HCT116 (cell line): ENCODE measurements around the gene COASY. TPM values are rescaled to one million over a fixed set of nuclear protein-coding genes. Genes with fewer than 3 reads are reported as not detected.

Source experiments
- ATAC-seq: fragments of 200-7000 bp; cut with Tn5 transposase; 2 replicates; pipeline ENCODE4 v1.9.1; 2020; ENCODE audit warnings: mild to moderate bottlenecking, moderate library complexity
- BruUV-seq: library from RNA; stranded (reverse); fragments of 400-500 nt; replicated peaks from 2 replicates; lab custom pipeline; 2021; lab: Mats Ljungman, UMichigan
- CTCF ChIA-PET: fragments of 300-600 bp; sonication (Branson Sonifier 250); formaldehyde crosslinking; loops from one replicate; lab custom pipeline; 2021; ENCODE audit warnings: antibody characterized with exemption; lab: Charles Lee
- POLR2A ChIA-PET: fragments of 300-600, 350-600 bp; sonication (Branson Sonifier 250); formaldehyde crosslinking; loops from one replicate; lab custom pipeline; 2021; ENCODE audit warnings: antibody characterized with exemption; lab: Charles Lee
- RAD21 ChIA-PET, 2 experiments: fragments of 300-600 bp; sonication (Branson Sonifier 250); formaldehyde crosslinking; loops; one replicate each; lab custom pipeline; 2023; ENCODE audit warnings: low total read pairs in 2 of 2; ENCODE audit not compliant: uncharacterized antibody in 2 of 2, unreplicated experiment in 2 of 2, low non-redundant PET in 1 of 2; lab: Charles Lee
- DNase-seq: peaks from one replicate; pipeline ENCODE4 v3.0.0-alpha.2; 2010; ENCODE audit warnings: low read depth, low spot score
- H2AFZ ChIP-seq: fragments of 200-600 bp; shearing (Covaris generic), sonication (generic); 2 replicates; pipeline ENCODE4 v1.6.1; 2017; ENCODE audit warnings: low read depth, mixed run types, mixed read lengths, antibody characterized with exemption, low read length; ENCODE audit not compliant: poor library complexity, severe bottlenecking
- H3K27ac ChIP-seq: 2 replicates; pipeline ENCODE4 v1.5.1; 2012; ENCODE audit warnings: low read depth, low read length
- H3K27me3 ChIP-seq: fragments of 200-600 bp; sonication (generic); 2 replicates; pipeline ENCODE4 v1.6.1; 2016; ENCODE audit warnings: mixed run types, low read length, mixed read lengths; ENCODE audit not compliant: insufficient read depth
- H3K36me3 ChIP-seq, 2 experiments: fragments of 200-500 bp in 1 of 2; fragments of 200-600 bp in 1 of 2; sonication (Bioruptor generic) in 1 of 2; sonication (generic) in 1 of 2; 2 replicates each; pipeline versions ENCODE4 v1.5.1 to v1.6.1; 2014 to 2016; ENCODE audit warnings: low read length in 2 of 2, inconsistent platforms in 1 of 2, mixed read lengths in 1 of 2, mixed run types in 1 of 2; ENCODE audit not compliant: insufficient read depth in 2 of 2, control insufficient read depth in 1 of 2
- H3K4me1 ChIP-seq, 2 experiments: fragments of 200-600 bp in 1 of 2; sonication (generic) in 1 of 2; 2 replicates each; pipeline versions ENCODE4 v1.5.1 to v1.6.1; 2012 to 2017; ENCODE audit warnings: low read length in 2 of 2, inconsistent platforms in 1 of 2, mild to moderate bottlenecking in 1 of 2, mixed read lengths in 1 of 2, mixed run types in 1 of 2, moderate library complexity in 1 of 2; ENCODE audit not compliant: insufficient read depth in 2 of 2, control insufficient read depth in 1 of 2
- H3K4me2 ChIP-seq: fragments of 200-600 bp; sonication (generic); 2 replicates; pipeline ENCODE4 v1.6.1; 2017; ENCODE audit warnings: mixed run types, low read length, mixed read lengths
- H3K4me3 ChIP-seq, 2 experiments: fragments of 200-600 bp in 1 of 2; sonication (generic) in 1 of 2; replicated peaks in 1 of 2; 2 replicates each; pipeline ENCODE4 v1.5.1; 2011 to 2016; ENCODE audit warnings: low read length in 2 of 2, control low read depth in 1 of 2, low read depth in 1 of 2, mild to moderate bottlenecking in 1 of 2, mixed read lengths in 1 of 2, mixed run types in 1 of 2
- H3K79me2 ChIP-seq: fragments of 200-600 bp; sonication (generic); 2 replicates; pipeline ENCODE4 v1.6.1; 2017; ENCODE audit warnings: mild to moderate bottlenecking, mixed run types, low read length, moderate library complexity, mixed read lengths; ENCODE audit not compliant: insufficient read depth
- H3K9ac ChIP-seq: fragments of 200-600 bp; sonication (generic); 2 replicates; pipeline ENCODE4 v1.6.1; 2016; ENCODE audit warnings: low read length, mixed read lengths
- H3K9me2 ChIP-seq: fragments of 200-600 bp; sonication (generic), shearing (Covaris generic); 2 replicates; pipeline ENCODE4 v1.6.1; 2017; ENCODE audit warnings: mixed run types, mild to moderate bottlenecking, moderate library complexity; ENCODE audit not compliant: insufficient read depth
- H3K9me3 ChIP-seq, 2 experiments: fragments of 200-500 bp in 1 of 2; fragments of 200-600 bp in 1 of 2; sonication (Bioruptor generic) in 1 of 2; sonication (generic) in 1 of 2; 2 replicates each; pipeline ENCODE4 v1.6.1; 2014 to 2017; ENCODE audit warnings: low read length in 2 of 2, mixed read lengths in 2 of 2, inconsistent platforms in 1 of 2, low read depth in 1 of 2, mild to moderate bottlenecking in 1 of 2, mixed run types in 1 of 2, moderate library complexity in 1 of 2; ENCODE audit not compliant: control insufficient read depth in 1 of 2, insufficient read depth in 1 of 2
- H4K20me1 ChIP-seq: fragments of 200-600 bp; sonication (generic), shearing (Covaris generic); 2 replicates; pipeline ENCODE4 v1.6.1; 2017; ENCODE audit warnings: mixed run types, mild to moderate bottlenecking, moderate library complexity; ENCODE audit not compliant: insufficient read depth
- EZH2phosphoT487 ChIP-seq: fragments of 200-600 bp; IDR thresholded peaks from 2 replicates; pipeline ENCODE4 v1.6.1; 2018; ENCODE audit warnings: antibody characterized with exemption, borderline replicate concordance
- POLR2A ChIP-seq: IDR thresholded peaks from 2 replicates; pipeline ENCODE4 v1.7.0; 2011; ENCODE audit warnings: borderline replicate concordance; ENCODE audit not compliant: insufficient read depth, insufficient read length; ENCODE audit errors: extremely low read depth
- POLR2AphosphoS5 ChIP-seq: IDR thresholded peaks from 2 replicates; pipeline ENCODE4 v1.6.1; 2011; ENCODE audit warnings: mild to moderate bottlenecking, low read depth, low read length, moderate library complexity
- RAD21 ChIP-seq: IDR thresholded peaks from 2 replicates; pipeline ENCODE4 v1.6.1; 2012; ENCODE audit warnings: low read depth, mild to moderate bottlenecking
- TCF7L2 ChIP-seq: IDR thresholded peaks from 2 replicates; pipeline ENCODE4 v1.7.0; 2011; ENCODE audit warnings: borderline replicate concordance, inconsistent platforms; ENCODE audit not compliant: insufficient read depth, insufficient read length; ENCODE audit errors: extremely low read depth
- YY1 ChIP-seq: IDR thresholded peaks from 2 replicates; pipeline ENCODE4 v1.6.1; 2011; ENCODE audit warnings: low read length, low read depth, moderate library complexity, mild to moderate bottlenecking; ENCODE audit not compliant: insufficient replicate concordance; ENCODE audit errors: extremely low read depth
- intact Hi-C: fragments of 100-400 bp; cut with micrococcal nuclease; formaldehyde crosslinking; loops from 2 replicates; pipeline ENCODE4 v1.10.0; 2022
- total RNA-seq: library from RNA; stranded (reverse); gene quantifications from one replicate; pipeline ENCODE4 v1.2.1, GENCODE V29; 2021; ENCODE audit not compliant: unreplicated experiment
- TF ChIP-seq, protein P1 (sequence below), 3 experiments: fragments of 200-600 bp in 1 of 3; sonication (generic) in 1 of 3; IDR thresholded peaks in 2 of 3; conservative IDR thresholded peaks in 1 of 3; 2 replicates each; pipeline ENCODE4 v1.5.1; 2012 to 2017; ENCODE audit warnings: low read depth in 2 of 3, low read length in 2 of 3, antibody characterized with exemption in 1 of 3, borderline replicate concordance in 1 of 3, control low read depth in 1 of 3, mild to moderate bottlenecking in 1 of 3, mixed read lengths in 1 of 3, mixed run types in 1 of 3, moderate library complexity in 1 of 3; ENCODE audit not compliant: insufficient read depth in 1 of 3

The COASY gene
- total RNA-seq, 1 experiment from 2014 or later: 137 TPM

DNA sequence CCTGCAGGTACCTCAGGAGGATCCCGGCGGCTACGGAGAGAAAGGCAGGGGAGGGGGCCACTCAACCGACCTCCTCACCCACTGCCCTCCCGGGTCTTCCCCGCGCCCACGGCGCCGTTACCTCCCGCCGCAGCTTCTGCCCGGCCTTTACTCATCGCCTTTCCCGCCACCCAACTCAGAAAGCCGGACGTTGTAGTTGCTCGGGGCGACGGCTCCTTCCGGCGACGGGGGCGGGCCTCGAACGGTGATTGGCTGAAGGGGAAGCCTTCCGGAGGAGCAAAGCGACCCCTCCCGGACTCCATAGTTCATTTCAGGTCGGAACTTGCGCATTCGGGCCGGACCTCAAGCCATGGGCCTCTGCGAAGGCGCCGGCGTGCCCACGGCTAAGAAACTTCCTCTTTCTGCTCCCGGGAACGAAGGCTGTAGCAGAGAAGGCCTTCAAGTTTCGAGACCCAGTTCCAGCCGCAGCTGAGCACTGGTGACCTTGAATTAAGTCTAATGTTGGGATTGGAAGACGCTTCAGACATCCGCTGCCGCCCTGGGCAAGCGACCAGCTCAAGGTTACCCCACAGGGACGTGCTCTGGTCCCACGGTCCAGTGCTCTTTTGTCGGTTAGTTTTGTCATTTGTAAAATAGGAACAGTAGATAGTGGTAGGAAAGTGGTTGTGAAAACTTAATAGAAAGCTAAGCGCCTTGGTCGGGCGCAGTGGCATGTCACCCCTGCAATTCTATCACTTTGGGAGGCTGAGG lies 15.8 kb downstream of the COASY start, which contains the start of gene PSMC3IP (continued):
- TF ChIP-seq EZH2phosphoT487 (no peak), TCF7L2 (no peak), POLR2AphosphoS5 (peak; percentile 87), YY1 (no peak)

GRCh38 chr17:42578282-42578869 lies 16.4 kb downstream of the COASY start:
- Histone ChIP-seq H2AFZ (no peak overlapping the region), H3K4me2 (peak overlapping the region; percentile 94), H3K27me3 (no peaks in the 10 kb centered on the region), H3K4me1 (peaks cover 10 to 15% of the 10 kb centered on the region in 2 experiments), H3K9me3 (no peaks in the 10 kb centered on the region), H3K9ac (peak overlapping the region; percentile 99), H3K79me2 (peaks cover 46% of the 10 kb centered on the region), H4K20me1 (no peaks in the 10 kb centered on the region), H3K4me3 (peak overlapping the region; percentile 72 to 99), H3K36me3 (peaks cover 17 to 32% of the 10 kb centered on the region in 2 experiments; a peak in 3 of 4 replicates), H3K27ac (peak overlapping the region; percentile 95), H3K9me2 (no peaks in the 10 kb centered on the region)
- TF ChIP-seq RAD21: peak; percentile 90
- TF ChIP-seq POLR2A: no peak
- TF ChIP-seq, protein P1, sequence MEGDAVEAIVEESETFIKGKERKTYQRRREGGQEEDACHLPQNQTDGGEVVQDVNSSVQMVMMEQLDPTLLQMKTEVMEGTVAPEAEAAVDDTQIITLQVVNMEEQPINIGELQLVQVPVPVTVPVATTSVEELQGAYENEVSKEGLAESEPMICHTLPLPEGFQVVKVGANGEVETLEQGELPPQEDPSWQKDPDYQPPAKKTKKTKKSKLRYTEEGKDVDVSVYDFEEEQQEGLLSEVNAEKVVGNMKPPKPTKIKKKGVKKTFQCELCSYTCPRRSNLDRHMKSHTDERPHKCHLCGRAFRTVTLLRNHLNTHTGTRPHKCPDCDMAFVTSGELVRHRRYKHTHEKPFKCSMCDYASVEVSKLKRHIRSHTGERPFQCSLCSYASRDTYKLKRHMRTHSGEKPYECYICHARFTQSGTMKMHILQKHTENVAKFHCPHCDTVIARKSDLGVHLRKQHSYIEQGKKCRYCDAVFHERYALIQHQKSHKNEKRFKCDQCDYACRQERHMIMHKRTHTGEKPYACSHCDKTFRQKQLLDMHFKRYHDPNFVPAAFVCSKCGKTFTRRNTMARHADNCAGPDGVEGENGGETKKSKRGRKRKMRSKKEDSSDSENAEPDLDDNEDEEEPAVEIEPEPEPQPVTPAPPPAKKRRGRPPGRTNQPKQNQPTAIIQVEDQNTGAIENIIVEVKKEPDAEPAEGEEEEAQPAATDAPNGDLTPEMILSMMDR (IDR thresholded peaks at IDR 0.05 in 2 of 3, conservative IDR thresholded peaks at IDR 0.05 in 1 of 3; ENCODE audit: borderline replicate concordance in 1 of 3, insufficient read depth in 1 of 3, low read depth in 2 of 3, low read length in 2 of 3): peak; percentile 80 to 90 (median 88)
- TF ChIP-seq POLR2AphosphoS5: peak; percentile 75
- ChIA-PET RAD21 (interaction anchor here (0.8 to 2.6 kb wide), 11 partner anchors 31 to 246 kb away, joined by 3 to 25 read pairs (median 6); partner anchors contain the start of genes CCR10 (in 2 of the 2), PLEKHH3 (in 2 of the 2), BECN1 (in 1 of the 2) and RETREG3 (in 1 of the 2)), POLR2A (interaction anchor here (0.8 to 2.0 kb wide), 15 partner anchors 9 to 195 kb away, joined by 3 to 13 read pairs (median 3); partner anchors contain the start of genes CCR10, MLX, RETREG3 and TUBG1), CTCF (interaction anchor here (0.7 to 4.4 kb wide), 34 partner anchors 9 to 419 kb away, joined by 3 to 136 read pairs (median 4); partner anchors contain the start of genes BECN1, CNTD1, CNTNAP1 and COA3)
- DNase-seq: peak; percentile 74
- peak; percentile 74 for ATAC-seq
- BruUV-seq: no TSS peak
- intact Hi-C loops: loop anchor here (1.0 kb wide), 4 partner anchors 101 to 359 kb away; partner anchors contain the start of gene BECN1
